NCI-H2227 (cell line): ENCODE results near the gene HSD3B1.
"Not testable (repeated sequence)": the region's sequence is repeated elsewhere in the genome, so short reads cannot be mapped to it uniquely, and the experiment has no call there.

ENCODE experiments used
- DNase-seq: peaks from one replicate; lab custom pipeline; 2025; ENCODE audit not compliant: unreplicated experiment; lab: John Stamatoyannopoulos, UW

The HSD3B1 gene

DNA sequence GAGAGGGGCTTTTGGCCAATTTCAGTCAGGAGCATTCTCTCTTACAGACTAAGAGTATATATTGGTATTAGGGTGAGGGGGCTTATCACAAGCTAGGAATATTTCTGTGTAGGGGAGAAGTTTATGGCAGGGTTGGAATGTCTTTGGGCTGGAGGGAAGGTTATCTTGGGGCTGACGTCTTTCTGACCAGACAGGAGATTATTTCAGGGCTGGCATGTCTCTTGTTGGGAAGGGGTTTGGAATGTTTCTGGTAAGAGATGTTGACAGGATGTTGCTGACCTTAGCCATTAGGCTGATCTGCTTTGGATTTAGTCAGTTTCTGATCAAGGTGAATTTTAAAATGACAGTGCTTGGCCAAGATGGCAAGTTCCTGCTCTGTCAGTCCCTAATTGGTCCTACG, 17.8 kb upstream of the HSD3B1 start:
- DNase-seq: no peak

DNA sequence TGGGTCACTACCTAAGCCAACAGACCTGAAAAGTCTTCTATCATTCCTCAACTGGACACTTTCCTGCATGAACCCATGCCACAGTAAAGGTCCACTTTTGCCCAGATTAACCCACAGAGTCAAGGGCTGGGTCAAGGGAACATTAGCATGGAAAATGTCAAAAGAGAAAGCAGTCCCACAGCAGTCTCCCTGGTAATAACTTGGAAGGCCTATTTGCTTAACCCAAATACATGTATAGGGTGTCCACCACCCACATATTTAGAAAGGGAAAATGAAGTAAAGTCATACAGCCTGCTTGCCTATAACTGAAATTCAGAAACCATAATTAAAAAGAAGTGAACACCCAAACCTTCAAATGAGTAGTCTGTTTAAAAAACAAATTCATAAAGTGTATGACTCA, 16.1 kb upstream of the HSD3B1 start:
- DNase-seq: no peak

DNA sequence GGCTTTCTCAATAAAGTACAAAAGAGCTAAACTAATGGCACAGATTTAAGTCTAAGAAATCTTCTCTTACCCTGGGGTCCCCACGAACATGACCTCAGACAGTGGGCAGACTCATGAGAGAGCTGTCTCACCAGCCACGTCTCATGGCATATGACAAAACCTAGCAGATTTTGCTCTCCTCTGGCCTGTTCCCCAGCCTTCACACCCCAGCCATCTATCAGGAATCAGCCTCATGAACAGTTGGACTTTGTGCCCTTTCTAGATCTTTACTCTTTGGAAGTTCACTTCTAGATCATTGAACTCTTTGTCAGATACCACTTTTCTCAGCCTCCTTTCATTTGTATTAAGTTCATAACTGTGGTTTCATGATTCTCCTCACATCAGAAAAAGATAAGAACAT, 14.2 kb upstream of the HSD3B1 start:
- no peak for DNase-seq

DNA sequence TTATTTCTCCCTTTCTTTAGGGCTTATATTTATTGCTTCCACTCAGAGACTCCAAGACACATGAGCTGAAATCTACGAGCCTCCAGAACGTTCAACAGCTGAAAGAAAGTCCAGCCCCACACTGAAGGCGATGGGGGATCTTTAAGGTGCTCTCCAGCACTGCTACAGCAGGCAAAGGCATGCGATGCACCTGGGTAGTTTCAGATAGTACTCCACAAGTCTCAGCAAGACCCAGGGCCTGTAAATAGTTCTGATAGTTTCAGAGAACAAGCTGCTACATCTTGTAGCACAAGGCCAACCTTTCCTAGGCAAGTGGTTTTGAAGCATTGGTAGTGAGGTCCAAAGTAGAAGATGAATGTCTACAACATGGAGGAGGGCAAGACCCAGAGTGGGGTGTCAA, 2.2 kb upstream of the HSD3B1 start:
- DNase-seq: no peak

DNA sequence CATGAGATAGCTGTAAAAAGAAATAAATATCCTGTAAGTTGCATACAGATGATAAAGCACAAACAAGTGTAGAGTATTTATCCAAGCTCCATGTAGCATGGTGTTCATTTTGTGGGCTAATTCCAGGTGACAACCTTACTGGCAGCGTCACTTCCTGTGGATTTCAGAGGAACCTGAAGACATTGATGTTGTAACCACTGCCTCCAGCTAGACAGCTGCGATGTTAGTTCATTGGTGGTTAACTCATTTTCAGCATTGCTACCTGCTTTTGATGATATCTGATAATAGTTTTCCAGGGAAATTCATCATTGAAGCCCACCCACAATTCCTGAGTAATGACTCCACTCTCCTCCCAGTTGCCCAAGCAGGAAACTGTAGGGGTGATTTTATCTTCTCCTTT, 3.0 kb downstream of the HSD3B1 start:
- DNase-seq: no peak

DNA sequence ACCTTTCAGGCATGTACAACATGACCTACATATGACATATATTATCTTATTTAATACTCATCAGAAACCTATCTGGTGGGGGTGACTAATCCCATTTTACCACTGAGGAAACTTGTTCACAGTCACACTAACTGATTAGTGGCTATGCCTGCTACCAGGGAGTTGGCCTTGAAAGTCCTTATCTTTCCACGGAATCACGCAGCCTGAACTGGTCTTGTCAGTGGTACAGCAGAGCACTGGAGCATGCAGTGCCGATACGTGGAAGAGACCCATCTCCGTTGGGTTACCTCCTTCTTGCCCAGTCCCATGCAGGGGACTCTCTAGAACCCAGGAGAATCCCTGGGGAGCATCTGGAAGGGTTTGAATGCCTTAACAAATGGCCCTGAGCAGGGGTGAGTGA, 8.2 kb downstream of the HSD3B1 start:
- no peak for DNase-seq

DNA sequence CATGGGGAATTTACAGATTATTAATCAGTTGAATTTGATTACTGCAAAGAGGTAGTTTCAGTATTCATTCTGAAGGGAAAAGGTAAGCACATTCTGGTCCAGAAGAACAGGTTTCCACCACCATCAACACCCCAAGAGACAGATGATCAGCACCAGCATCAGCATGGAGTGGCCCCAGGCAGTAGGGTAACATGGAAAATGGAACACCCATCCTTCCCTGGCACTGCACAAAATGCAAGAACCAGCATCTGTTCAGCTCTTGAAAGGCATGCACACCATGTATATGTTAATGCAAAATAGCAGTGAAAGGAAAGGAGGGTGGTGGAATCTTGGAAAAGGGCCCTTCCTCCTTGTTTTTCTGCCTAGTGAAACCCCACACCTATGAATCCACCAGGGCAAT, 9.2 kb downstream of the HSD3B1 start:
- no peak for DNase-seq

DNA sequence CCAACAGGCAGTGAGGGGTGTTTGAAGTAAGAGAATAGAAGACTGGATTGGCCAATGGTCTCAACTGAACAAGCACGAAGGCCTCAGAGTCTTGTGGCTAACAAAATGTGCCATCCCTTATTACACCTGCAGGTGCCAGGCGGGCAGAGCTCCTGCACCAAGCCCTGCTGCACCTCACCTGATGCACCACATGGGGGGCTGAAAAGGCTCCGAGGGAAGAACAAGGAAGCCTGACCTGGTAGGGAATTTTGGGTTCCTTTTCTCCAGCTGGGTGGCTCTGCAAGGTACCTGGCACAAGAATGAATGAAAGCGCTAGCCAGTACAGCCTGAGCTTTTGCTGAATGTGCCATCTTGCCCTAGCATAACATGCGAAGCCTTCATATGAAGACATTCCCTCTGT, 9.7 kb downstream of the HSD3B1 start:
- DNase-seq: no peak

DNA sequence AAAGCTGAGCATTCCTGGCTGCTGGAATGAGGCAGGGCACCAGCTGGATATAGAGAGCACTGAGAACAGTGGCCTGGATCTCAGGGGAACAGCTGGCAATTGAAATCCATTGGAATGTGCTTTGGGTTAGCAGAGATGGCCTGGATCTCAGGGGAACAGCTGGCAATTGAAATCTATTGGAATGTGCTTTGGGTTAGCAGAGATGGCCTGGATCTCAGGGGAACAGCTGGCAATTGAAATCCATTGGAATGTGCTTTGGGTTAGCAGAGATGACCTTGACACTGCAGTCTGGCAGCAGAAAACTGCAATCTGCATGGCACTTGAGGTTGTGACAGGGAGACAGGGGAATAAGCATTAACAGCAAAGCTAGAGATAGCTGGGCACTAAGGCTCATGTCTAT, 10.7 kb downstream of the HSD3B1 start:
- not testable (repeated sequence) for DNase-seq

DNA sequence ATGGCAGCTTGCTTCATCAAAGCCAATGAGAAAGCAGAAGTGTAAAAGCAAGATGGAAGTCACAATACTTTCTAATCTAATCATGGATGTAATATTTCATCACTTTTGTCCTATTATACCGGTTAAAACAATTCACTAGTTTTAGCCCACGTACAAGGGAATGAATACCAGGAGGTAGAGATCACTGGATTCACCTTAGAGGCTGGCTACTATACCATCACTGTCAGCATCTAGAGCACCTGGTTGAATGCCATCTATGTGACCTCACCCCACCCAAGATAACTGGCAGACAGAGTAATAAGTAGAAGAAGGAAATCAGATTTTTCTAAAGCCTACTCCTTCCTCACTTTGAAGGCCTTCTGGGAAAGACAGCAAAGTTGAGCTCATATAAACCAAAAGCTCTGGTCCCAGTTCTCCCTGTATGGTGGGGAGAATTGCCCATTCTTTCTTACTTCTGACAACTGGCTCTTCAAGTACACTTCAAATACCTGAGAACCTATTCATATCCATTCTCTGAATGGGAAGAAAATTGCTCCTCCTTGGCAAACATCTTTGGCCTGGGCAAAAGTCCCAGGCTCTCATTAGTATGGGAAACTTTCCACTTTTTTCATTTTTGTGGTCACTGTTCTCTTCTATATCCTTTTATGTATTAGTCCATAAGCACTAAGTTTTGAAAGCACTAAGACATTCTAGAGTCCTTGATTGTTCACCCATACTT, 24.8 kb downstream of the HSD3B1 start:
- no peak for DNase-seq

DNA sequence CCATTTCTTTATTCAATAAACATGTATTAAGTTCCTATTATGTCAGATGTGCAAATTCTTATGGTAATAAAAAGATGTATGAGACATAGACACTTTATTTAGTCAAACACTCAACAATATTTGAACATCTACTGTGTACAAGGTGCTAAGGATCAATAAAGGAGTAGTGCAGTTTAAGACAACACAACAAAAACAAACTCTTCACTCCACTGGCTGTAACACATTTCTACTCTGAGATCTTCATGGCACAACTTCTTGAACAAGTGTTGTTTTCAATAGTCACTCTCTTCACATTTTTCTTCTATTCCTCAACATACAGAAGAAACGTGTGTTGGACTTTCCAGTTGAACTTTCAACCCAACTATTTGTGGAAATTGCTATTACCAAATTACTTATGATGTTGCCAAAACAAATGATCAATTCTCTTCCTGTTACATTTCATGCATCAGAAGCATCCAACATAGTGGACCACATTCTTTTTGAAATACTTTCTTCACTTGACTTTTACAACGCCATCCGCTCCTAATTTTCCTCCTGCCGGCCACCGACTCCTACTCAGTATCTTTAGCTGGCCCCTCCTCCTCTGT, 25.4 kb downstream of the HSD3B1 start:
- no peak for DNase-seq

DNA sequence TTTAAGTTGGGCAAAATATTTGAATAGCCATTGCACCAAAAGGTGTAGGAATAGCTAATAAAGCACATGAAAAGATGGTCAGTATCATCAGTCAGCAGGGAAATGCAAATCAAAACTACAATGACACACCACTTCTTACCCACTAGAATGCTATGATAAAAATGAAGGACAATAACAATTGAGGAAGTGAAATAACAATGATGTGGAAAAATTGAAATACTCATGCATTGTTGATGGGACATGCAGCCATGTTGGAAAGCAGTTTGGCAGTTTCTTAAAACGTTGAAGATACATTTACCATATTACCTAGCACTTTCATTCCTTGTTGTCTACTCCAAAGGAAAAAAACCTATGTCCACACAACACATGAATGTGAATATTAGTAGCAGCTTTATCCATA, 28.4 kb downstream of the HSD3B1 start:
- no peak for DNase-seq

DNA sequence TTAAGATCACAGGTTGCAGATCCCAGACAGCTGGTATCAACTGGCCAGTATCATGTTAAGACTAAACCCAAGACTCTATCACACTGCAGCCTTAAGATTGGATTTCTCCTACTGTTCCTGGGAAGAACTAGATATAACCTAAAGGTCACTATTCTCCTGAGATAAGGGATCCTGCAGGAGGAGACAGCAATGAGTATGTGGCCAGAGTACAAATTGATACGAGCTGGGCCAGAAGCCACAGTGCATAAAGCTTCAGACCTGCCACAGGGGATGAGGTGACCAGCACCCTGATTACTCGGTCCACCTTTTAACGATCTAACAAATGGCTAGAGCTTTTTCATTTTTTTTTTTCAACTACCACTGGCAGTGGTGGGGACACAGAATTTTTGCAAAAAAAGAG, 31.0 kb downstream of the HSD3B1 start:
- no peak for DNase-seq

DNA sequence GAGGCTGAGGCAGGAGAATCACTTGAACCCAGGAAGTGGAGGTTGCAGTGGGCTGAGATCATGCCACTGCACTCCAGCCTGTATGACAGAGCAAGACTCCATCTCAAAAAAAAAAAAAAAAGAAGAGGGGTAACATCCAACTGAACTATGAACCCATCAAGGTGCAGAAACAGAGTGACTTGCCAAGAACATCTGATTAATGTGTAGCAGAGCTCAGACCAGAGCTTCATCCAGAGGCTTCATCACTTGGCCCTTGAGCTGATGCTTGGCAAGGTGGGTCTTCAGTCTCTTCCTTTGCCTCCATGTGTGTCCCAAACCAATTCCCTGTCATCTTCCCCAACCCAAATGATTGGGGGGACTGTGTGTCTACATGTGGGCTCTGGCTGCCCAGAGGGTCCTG, 32.6 kb downstream of the HSD3B1 start:
- no peak for DNase-seq

DNA sequence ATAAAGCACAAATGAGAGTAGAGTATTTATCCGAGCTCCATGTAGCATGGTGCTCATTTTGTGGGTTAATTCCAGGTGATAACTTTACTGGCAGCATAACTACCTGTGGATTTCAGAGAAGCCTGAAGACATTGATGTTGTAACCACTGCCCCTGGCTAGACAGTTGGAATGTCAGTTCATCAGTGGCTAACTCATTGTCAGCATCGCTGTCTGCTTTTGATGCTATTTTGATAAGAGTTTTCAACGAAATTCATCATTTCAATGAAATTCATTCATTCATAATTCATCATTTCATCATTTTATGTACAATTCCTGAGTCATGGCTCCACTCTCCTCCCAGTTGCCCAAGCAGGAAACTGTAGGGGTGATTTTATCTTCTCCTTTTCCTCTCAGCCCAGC, 34.4 kb downstream of the HSD3B1 start:
- DNase-seq: no peak

DNA sequence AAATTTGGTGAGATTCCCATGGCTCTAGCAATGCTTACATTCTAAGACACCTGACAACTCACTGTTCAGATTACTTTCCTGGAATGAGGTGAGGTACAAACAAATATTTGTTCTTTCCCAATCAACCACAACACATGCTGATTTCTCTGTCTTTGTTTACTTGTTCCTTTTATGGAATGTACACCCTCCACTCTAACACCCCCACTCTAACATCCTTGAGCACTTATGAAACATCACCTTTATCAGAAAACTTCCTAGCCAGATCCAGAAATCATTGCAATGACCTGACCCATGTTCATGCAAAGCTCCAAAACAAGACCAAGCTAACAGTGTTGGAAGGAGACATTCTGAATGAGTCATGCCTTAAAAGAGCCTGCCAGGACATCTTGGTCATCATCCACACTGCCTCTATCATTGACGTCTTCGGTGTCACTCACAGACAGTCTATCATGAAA, 35.5 kb downstream of the HSD3B1 start:
- no peak for DNase-seq

DNA sequence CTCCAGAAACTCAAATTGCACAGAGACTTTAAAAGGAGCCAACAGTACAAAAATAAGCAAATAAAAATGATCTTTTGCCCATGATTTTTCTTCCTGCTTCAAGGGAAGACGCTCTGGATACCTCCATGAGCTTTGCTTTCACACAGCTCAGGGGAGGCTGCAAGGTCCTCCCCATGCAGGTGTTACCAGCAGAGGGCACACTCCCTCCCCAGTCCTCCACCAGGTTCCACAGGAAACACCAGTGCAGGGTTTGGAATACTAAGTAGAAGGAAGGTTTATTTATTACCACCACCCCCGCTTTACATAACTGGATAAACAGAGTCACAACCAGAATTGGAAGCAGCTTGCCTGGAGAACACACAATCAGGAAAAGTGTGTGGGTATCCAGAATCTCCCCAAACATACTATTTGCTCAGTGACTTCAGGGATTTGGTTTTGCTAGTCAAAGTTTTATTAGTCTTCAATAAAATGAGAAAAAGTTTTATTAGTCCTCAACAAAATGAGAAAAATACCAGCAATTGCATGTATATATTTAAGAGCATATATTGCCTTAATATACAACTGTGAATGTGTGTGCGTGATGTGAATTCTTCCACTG, 37.3 kb downstream of the HSD3B1 start:
- DNase-seq: no peak

DNA sequence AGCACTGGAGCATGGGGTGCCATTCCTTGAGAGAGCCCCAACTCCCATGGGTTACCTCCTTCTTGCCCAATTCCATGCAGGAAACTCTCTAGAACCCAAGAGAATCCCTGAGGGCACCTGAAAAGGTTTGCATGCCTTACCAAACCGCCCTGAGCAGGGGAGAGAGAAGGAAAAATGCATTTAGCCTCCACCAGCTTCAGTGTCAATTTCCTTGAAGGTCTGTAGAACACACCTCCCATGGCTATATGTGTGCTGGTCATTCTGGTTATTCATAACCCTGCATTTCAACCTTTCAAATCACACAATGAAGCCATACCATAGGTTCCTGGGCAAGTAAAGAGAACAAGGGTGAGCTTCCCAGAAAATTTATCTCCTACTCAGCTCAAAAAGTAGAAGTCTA, 39.6 kb downstream of the HSD3B1 start:
- no peak for DNase-seq

DNA sequence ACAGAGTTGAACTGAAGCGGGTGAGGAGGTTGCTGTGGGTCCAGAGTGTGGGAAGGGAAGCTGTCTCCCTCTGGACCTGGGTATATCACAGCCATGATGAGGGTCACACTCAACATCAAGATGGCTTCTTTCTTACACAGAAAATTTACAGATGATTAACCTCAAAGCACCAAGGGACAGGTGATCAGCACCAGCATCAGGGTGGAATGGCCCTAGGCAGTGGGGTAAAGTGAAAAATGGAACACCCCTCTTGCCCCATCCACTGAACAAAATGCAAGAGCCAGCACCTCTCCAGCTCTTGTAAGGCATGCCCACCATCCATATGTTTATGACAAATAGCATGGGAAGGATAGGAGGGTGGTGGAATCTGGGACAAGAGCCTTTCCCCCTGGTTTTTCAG, 40.3 kb downstream of the HSD3B1 start:
- DNase-seq: no peak

DNA sequence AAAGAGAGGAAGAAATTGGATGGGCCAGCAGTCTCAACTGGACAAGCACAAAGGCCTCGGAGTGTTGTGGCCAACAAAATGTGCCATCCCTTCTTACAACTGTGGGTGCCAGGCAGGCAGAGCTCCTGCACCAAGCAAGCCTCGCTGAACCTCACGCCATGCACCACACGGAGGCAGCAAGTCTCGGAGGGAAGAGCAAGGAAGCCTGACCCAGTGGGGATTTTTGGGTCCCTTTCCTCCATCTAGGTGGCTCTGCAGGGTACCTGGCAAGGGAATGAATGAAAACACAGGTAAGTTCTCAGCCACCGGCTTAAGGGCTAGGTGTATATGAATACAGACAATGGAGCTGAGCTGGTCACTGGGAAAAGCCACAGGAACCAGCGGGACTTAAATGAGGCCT, 40.8 kb downstream of the HSD3B1 start:
- no peak for DNase-seq

DNA sequence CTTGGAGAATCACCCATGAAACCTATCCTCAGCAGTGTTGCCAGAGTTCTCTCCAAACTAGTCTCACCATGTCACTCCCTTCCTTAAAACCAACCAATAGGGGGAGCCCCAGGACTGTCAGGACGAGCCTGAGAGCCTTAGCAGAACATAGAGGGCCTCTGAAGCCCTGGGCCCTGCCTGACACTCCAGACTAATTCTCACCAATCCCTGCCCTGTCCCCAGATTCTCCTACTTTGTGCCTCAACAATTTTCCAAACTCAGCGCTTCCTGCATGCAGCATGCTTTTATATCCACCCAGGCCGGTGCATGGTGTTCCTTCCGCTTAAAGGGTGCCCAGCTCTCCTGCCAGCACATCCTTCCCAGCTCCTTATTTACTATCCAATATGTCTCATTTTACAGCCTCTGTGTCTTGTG, 42.7 kb downstream of the HSD3B1 start:
- DNase-seq: peak; percentile 86

DNA sequence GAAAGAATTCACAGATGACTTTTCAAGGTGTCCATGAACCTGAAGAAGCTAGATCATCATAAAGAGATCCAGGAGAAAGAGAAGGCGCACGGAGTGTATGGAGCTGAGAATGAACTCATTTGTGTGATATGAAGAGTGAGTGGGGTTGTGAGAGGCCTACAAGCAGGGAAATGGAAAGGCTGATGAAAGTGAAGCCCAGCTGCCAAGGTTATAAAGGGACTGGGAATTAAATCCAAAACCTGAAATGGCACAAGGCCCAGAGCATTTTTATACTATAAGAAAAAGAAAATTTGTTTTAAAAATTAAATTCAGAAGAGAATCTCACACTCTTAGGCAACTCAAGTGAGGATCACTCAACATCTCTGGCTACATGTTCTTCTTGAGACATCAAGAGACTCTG, 43.4 kb downstream of the HSD3B1 start:
- no peak for DNase-seq

DNA sequence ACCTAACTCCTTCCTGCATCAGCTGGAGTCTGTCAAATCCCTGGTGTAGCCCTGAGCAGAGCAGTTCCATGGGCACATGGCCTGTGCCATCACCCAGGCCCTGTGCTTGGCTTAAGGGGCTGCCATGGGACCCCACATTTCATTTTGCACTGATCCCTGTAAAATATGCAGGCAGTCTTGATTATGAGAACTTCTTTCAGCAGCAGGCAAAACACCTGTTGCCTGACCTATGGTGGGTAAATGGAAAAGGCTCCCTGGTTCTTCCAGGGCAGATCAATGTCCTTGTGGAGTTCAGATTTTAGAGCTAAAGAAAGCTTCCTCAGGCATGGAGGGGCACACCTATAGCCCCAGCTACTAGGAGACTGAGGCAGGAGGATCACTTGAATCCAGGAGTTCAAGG, 44.2 kb downstream of the HSD3B1 start:
- no peak for DNase-seq
